Left lobe of liver (tissue), 2 donors: ENCODE measurements around the gene CCDC51. TPM values are rescaled to one million over a fixed set of nuclear protein-coding genes. Genes with fewer than 3 reads are reported as not detected.
"Not testable (repeated sequence)": the region's sequence is repeated elsewhere in the genome, so short reads cannot be mapped to it uniquely, and the experiment has no call there.

Experiments used
- ATAC-seq: fragments of 200-7000 bp; cut with Tn5 transposase; one replicate; pipeline ENCODE4 v1.9.1; 2020; ENCODE audit warnings: mild to moderate bottlenecking, moderate library complexity
- DNase-seq: peaks from one replicate; pipeline ENCODE4 v3.0.0-alpha.2; 2020; ENCODE audit warnings: low spot score
- total RNA-seq: library from RNA; stranded (reverse); gene quantifications from one replicate; pipeline ENCODE4 v1.2.1, GENCODE V29; 2021
- donor health status: DM: no; HTN: no; CAD: no; lungs with moderate emphysema.
- donor health status: DM: no; HTN: yes; CAD: no.

Gene CCDC51
- total RNA-seq, 1 donor from 2014 or later, result 9.2 TPM

DNA sequence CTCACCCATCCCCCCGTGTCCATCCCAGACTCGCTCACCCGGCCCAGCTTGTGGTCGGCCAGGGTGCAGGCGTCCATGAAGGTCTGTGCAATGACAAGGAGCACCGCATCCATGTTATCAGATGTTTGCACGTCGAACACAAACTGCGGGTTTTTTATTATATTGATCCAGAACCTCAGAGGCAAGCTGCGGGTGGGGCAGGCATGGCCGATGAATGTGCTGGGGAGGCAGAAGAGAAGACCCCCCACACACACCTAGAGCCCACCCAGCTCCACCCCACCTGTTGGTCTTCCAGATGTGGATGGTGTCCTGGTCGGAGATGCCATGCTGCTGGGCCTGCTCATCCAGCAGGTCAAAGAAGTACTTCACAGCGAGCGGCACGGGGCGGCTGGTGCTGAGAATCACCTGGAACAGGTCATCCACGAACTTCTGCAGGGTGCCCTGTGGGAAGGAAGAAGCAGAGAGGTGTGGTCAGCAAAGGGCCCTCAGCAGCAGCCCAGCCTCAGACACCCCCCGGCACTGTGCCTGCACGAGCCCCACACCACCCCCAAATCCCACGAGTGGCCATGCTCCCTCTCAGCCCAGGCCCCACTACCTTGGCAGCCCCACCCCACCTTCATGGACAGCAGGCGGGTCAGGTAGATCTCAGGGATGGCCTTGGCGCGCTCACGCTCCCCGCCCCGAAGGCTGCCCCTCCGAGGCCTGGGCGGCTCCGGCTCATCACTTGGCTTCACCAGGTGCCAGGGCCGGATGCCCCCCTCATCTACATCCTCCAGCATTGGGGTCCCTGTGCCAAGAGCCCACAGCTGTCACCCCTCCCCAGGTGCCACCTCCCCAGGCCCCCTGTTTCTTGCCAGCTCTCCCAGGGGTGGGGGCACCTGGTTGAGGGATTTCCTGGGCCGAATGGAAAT, 30.4 kb downstream of the CCDC51 start:
- DNase-seq (peak; percentile 41), ATAC-seq (no peak)

DNA sequence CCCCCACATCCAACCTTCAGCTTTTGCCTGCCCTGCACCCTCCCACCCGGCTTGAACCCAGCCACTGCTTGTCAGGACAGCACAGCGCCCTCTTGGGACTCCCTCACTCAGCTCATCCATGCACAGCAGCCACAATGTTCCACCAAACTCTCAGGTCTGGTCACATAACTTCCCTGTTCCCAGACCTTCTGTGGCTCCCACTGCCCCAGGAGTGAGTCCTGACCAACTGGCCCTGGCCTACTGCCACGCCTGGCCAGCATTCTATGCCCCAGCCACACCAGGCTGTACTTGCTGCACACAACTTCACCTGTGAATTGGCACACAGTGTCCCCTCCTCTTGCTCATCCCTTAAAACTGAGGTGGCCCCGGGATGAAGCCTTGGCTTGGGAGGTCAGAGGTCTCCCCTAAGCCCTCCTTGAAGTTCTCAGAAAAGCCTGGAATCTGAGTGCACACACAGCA, 31.1 kb downstream of the CCDC51 start:
- DNase-seq, result peak; percentile 41
- ATAC-seq, result no peak

DNA sequence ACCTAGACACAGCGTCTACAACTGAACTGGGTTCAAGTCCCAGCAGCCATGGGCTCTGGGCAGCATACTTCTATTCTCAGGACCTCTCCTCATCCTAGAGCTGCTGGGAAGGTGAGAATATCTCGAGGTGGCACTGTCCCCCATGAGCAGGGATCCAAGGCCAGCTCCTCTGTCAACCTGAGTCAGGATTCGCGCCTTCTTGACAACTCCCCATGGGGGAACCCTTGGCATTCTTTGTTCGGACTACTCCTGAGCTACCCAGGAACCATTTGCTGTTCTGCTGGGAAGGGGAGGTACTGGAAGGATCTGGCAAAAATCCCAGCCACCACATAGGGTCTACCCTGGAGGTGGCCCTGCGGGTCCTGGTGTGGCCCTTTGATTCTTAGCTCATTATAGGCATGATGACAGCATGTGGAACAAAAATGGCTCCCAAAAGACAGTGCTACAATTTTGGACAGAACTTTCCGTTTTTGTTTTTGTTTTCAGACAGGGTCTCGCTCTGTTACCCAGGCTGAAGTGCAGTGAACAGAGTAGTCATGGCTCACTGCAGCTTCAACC, 32.3 kb downstream of the CCDC51 start:
- DNase-seq, result no peak
- ATAC-seq, result no peak

DNA sequence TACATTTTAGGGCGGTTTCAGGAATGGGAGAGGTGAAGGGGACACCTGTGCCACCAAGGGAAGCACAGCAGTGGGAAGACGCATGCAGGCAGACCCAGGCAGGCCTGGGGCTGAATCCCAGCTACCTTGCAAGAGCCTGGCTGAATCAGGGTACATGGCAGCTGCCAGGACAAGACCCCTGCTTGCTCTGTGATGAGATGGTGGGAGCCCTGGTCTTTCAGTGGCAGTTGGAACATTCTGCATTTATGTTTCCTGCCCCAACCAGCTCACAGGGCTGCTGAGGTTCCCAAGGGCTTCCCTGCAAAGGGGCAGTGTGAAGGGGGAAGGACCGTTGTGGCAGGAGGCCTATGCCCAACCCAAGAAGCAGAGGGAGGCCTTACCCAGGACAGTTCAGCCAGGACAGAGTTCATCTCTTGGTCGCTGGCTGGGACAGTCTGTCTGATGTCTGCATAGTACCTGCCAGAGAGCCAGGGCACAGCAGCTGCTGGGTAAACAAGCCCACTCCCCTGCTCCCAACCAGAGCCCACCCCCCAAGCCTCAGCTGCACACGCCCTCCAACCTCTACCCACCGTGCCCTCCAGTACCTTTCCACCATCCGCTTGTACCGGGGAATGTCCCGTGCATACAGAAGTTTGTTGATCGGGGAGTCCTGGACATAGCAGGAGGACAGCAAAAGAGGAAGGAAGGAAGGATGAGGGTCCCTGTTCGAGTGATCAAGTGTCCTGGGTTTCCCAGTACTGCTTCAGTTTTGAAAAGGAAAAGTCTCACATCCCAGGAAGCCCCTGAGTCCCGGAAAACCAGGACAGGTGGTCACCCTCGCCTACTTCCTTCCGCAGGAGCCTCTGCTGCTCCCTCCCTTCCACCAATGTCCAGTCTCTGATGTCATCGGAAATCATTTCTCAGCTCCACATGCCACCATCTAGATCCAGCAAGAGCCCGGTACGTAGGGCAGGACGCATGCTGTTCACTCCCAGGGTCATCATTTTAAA, 33.2 kb downstream of the CCDC51 start:
- ATAC-seq, result peak; percentile 10
- DNase-seq, result peak; percentile 44

DNA sequence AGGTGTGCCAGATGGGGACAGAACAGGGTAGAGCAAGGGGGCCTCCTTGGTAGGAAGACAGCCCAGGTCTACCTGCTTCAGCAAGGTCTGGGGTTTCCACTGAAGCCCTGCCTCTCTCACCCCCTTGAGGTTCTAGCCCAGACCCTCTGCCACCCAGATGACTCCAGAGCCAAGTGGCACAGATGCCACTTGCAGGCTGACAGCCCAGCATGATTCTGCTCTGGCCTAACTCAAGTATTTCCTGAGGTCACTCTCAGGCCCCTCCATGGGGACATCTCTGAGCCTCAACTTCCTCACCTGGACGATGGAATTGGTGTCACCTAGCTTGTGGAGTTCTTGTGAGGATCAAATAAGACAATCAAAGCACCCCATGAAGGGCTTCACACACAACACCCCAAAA, 33.9 kb downstream of the CCDC51 start:
- ATAC-seq, result no peak
- no peak for DNase-seq

DNA sequence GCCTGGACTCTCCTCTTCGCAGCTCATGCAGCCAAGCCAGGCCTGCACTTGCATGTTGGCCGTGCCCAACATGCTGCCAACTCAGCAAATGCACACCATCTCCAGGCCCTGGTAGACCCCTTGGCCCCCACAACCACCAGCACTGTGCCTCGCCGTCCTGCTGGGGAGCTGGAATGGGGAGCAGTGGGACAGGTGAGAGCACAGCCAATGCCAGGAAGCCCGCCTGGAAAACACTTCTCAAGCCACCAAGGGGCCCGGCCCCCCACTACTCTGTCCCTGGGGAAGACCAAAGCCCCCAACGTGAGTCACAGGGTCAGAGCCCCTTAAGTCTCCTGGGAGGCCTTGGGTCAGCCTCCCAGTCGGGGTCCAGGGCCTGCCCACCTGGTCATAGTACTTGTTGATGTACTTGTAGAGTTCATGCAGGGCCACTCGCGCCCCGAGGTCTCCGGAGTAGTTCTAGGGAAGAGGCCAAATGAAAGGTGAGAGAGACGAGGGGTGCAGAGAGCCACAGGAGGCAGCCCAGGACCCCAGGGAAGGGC, 34.5 kb downstream of the CCDC51 start:
- ATAC-seq (peak; percentile 12), DNase-seq (peak; percentile 48)

DNA sequence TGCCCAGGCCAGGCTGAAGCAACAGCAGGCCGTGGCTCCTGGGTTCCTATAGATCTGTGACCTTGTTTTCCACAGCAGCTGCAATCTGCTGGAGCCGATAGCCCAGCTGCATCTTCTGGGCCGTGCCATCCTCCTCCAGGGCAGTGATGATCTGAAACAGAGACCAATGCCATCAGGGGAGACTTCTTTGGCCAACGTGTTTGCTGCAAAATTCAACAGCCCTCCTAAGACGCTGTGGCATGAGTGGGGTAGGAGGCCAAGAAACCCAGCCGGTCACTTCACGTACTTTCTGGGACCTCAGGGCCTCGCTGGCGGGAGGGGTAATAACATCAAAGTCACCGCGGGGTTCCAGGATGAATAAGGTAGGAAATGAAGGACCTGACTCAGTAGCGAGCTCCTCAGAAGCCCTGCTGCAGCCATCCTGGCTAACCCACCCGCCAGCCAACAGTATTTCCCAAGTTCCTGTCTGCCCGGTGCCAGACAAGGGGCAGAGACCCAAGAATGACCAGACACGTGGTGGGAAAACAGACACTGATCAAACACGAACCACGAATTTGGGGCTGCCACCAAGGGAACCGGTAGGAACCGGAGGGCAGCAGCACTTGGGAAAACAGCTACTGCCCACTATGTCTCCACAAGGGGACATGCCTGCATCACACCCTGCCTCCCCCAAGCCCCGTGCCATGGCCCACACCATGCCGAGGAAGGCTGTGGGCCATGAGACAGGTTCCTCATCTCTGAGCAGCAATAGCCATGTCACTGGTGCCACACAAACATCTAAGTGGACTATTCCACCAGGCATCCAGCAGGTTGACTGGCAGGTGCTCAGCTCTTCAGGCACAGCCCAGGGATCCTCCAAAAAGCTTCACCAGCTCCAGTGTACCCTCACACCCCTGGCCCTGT, 35.2 kb downstream of the CCDC51 start:
- peak; percentile 4 for ATAC-seq
- DNase-seq, result peak; percentile 44

DNA sequence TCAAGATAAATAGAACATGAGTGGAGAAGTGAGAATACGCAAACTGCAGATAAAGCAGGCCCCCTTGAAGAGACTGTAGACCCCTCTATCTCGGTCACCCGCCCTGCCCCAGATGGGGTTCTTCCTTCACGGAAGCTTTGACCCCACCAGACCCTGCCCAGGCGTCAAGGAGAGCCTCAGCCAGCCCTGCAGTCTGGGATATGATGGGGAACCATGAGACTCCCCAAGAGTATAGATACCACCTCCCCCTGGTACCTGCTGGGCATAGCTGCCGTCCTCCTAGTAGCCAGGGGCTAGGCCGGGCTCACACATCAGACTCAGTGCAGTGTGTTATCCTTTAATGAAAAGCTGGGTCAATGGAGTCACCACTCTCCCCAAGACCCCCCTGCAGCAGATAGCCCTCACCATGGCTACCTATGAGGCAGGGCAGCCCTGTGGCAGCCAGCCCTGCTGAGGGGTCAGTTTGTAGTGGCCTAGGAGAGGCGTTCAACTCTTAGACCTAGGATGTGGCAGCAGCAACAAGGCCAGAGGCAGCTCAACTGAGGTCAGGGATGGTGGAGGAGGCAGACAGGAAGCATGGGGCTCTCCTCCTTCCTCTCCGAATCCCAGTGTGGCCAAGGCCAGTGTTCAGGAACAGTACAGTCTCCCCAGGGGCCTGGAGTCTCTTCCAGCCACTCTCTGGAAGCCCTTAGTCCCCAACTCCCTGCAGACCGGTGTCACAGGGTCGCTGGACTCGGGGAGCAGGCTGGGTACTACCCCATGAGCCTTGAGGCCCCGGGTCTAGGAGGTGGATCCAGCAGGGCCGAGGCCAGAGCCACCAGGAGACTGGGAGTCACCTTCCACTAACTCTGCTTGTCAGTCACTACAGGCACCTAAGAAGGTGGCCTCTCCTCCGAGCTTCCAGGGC, 36.1 kb downstream of the CCDC51 start:
- no peak for DNase-seq

DNA sequence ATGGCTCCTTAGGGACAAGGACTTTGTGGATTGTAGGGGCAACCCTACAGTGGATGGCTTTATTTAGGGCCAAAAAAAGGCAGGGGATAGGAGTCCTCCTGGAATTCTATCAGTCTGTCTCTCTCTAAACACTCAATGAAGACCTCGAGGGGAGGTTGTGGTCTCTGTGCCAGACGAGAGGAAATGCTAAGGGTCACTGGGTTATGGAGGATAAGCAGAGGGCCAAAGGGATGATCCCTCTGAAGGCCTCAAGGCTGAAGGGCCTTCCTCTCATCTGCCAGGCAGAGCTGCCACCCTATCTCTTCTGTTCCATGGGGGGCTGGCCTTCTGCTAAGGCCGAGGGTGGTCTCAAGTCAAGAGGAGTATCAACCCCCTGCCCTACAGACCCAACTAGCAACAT, 37.0 kb downstream of the CCDC51 start:
- no peak for DNase-seq

More for the DNA sequence above, 36.1 kb downstream of the CCDC51 start:
- no peak for ATAC-seq

DNA sequence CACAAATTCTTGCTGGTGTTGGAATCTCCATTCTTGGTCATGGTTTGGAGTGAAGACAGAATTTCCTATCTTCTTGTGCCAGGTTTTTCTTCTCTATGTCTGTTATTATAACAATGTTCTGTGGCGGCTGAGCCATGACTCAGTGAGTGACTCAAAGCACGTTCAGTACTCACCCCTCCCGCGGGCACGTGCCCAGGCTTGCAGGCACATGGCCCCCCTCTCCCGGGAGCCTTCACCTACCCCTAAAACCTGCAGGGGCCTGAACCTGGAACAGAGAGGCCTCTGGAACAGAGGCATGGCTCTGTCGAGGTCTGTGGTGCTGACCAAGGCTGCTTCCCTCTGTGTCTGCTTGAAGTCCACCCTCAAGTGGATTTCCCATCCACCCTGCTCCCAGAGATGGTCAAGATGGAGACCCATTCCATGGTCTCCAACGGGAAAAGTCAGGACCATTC, 37.6 kb downstream of the CCDC51 start:
- ATAC-seq (no peak), DNase-seq (no peak)

More for the DNA sequence above, 37.0 kb downstream of the CCDC51 start:
- ATAC-seq, result no peak

DNA sequence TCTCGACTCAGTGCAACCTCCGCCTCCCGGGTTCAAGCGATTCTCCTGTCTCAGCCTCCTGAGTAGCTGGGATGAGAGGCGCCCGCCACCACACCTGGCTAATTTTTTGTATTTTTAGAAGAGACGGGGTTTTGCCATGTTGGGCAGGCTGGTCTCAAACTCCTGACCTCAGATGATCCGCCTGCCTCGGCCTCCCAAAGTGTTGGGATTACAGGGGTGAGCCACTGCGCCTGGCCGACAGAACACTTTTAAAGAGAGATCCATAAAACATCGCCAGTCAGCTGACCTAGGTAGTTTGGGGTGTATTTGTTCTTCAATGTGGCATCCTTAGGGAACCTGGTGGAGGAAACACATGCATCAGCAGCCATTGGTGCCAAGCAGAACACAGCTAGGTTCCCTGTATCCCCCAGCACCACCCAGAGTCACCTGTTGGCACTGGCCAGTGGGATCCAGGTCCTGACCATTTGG, 38.5 kb downstream of the CCDC51 start:
- not testable (repeated sequence) for DNase-seq, ATAC-seq

DNA sequence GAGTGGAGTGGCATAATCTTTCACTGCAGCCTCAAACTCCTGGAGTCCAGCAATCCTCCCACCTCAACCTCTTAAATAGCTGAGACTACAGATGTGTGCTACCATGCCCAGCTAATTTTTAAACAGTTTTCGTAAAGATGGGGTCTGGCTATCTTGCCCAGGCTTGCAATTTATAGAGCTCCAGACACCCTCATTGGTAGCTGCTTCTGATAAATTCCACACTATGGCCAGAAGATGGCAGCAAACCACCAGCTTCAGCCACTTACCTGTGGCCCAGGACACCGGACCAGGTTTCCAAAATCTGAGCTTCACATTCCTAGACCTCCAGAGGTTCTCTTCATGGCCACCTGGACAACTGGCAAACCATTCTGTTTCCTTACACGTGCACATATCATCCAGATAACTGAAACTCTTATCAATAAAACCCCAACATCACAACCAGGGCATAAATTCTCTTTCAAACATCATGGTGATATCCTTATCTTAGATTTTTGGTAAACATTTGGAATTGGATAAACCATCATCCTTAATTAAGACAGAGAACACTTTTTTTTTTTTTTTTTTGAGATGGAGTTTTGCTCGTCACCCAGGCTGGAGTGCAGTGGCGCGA, 39.0 kb downstream of the CCDC51 start:
- peak; percentile 69 for DNase-seq
- ATAC-seq, result peak; percentile 67

DNA sequence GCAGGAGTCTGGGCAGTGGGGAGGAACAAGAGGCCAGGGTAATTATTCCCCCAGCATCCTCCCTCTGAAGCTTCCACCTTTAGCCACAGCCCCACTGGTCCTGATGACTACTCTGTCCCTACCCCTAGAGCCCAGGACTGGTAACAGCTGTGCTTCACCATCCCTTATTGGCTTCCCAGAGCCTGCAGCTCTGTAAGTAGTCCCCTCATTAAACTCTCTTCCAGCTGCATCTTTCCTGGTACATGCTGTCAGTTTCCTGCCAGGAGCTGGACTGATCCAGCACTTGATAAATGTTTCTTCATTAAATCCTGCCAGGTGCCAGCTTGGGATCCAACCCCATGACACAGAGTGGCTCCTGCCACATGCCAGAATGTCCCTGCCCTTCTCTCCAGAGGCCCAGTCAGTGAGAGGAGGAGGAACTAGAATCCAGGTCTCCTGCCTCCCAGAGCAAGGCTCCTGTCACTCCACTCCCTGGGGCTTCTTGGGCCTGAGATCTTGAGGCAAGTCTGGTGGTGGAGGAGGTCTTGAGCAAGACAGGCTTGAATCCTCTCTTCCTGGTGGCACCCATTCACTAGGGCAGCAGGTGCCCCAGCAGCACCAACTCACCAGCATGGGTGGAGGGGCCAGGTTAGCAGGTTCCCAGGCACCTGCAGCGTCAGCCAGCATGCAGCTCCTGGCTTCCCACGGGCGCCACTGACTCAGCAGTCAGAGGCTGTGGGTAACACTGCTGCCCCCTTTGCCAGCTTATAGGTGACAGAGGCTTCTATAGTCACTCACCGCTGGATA, 40.3 kb downstream of the CCDC51 start:
- ATAC-seq, result peak; percentile 14
- DNase-seq, result no peak

DNA sequence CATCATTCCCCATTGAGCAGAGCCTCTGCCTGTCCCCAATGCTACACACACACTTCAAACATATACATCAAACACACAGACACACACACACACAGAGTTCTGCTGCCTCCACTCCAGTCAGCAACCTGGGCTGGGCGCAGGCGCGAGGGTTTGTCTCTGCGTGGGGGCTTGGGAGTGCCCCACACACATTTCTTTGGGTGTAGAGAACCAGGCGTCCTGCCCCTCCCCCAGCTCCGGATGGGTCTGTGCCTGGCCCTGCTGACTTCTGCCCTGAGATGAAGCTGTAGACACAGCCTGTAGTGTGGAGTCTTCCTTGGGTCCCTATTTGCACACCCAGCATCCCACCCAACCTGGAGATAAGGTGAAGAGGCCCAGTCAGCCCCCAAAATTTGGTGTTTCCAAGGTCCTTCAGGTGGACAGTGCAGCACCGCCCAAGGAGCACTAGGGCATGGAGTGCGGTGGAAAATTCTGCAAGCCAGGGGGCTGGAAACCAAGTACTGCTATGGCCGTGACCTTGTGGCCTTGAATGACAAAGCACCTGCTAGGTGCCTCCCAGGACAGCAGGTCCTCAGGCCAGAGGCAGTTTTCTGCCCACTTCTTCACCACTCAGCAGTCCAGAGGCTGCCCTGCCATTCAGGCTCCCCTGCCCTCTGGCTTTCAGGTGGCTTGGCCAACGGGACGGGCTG, 41.1 kb downstream of the CCDC51 start:
- ATAC-seq, result peak; percentile 33
- peak; percentile 50 for DNase-seq

DNA sequence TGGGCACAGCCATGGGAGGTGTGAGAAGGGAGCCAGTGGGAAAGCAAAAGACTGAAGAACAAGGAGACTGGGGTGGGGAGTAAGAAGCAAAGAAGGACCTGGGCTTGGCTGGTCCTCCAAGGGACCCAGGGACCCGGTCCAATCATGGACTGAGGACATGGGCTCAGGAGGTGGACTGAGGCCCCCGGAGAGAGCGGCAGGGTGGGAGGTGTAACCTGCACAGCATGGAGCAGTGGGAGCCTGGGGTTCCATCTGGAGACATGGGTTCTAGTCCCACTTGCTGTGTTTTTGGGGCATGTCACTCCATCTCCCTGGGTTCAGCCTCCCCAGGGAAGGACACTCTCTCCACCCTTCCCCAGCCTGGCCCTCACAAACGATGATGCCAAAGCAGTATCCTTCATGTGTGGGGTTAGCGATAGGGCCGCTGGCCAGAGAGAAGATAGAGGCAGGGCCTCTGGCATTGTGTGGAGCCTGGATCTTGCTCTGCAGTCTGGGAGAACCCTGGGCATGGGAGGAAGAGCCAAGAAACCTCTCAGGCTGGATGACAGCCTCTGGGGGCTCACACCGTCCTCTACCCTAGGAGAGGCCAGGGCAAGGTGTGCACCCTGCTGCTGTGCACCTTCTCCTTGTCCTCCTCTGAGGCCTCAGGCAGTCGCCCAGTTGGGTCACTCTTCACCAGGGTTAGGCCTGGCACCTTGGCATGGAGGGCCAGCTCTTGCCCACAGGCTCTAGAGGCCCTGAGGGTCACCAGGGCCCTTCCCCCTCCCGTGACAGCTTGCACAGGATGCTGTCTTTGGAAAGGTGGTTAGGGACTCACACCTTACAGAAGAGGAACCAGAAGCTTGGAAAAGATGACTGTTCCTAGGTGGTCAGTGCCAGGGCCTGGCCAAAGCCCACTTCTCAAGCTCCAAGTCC, 41.9 kb downstream of the CCDC51 start:
- DNase-seq (no peak), ATAC-seq (peak; percentile 20)
